Daoy (cell line): Measurements from ENCODE around the gene RRP9. TPM values are rescaled to one million over a fixed set of nuclear protein-coding genes. Genes with fewer than 3 reads are reported as not detected.

Experiments
- DNase-seq: peaks from one replicate; pipeline ENCODE4 v3.0.0-alpha.2; 2015; ENCODE audit warnings: low read depth
- total RNA-seq: library from RNA; depleted of rRNA; stranded (reverse); fragments of >200 nt; shearing (Covaris generic); gene quantifications from 2 replicates; pipeline ENCODE4 v1.2.3, GENCODE V29; 2014

Gene RRP9
- total RNA-seq, 1 experiment from 2014 or later, result 71.7 TPM

DNA sequence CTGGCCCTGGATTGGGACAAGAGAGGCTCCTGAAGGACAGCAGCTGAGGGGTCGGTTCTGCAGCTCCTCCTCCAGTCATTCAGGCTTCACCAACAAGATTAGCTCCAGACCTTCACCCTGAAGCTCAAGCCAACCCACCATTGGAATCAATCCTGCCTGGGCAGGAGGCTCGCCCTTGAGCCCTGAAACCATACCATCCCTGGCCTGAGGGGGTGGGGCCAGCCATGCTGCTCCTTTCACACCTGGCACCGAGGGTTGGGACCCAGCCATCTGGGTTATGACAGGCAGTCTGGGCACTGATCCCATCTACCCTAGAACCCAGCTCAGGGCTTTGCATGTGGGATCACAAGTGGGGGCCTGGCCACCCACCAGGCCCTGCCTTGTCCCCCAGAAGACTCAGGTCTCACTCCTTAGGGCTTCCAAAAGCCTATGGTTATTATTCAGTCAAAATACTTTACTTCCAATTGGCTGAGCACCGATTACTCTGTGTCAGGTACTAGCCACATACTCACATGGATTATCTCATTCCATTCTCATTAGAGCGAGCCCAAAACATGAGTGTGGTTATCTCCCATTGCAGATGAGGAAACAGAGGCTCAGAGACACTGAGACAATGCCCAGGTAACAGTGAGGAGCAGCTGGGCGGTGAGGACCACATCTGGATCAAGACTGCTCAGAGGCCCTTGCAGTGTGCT lies 29.0 kb upstream of the RRP9 start:
- no peak for DNase-seq

DNA sequence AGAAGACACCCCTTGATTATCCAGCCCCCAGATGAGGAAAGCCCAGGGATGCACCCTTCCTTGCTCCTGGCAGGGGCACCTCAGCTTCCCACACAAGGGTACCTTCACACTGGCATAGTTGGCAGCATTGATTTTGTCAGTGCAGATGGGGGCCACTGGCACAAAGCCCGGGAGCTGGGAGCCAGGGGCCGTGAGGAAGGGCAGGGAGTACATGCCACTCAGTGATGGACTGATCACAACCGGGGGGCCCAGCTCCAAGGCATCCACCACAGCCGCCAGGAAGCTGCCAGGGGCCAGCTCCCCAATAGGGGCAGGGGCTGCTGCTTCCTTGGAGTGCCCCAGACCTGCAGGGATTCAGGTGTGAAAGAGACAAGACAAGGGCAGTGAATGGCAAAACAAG lies 28.1 kb upstream of the RRP9 start:
- no peak for DNase-seq

DNA sequence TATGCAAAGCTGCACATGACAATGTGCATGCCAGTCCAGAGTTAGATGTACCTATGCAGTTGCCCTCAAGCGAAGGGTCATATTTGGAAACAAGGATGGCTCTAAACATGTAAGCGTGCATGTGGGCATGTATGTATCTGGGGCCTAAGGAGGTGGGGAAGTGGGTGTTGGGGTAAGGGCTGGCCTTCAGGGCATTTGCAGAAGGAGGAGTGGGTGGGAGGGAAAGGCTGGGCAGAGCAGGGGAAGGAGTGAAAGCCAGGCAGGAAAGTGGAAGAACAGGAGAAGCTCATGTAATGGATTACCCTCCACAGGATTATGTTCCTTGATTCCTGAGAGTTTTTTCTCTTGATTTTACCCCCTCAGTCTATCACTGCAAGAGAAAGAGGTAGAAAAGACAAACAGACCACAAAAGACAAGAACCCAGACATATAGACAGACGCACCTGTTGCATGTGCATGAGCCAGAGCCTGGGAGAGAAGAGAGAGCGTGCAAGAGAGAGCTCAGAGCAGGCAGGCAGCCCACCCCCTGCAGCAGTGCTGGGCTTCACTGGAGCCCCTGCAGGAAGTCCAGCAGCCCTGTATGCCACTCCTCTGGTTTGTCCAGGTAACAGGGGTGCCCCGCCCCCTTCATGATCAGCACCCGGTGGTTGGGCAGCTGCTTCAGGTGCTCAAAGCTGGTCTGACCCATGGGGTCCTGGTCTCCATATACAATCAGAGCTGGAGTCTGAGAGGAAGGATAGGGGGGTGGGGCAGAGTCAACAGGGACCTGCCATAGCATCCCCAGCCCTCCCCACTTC lies 27.4 kb upstream of the RRP9 start:
- no peak for DNase-seq

DNA sequence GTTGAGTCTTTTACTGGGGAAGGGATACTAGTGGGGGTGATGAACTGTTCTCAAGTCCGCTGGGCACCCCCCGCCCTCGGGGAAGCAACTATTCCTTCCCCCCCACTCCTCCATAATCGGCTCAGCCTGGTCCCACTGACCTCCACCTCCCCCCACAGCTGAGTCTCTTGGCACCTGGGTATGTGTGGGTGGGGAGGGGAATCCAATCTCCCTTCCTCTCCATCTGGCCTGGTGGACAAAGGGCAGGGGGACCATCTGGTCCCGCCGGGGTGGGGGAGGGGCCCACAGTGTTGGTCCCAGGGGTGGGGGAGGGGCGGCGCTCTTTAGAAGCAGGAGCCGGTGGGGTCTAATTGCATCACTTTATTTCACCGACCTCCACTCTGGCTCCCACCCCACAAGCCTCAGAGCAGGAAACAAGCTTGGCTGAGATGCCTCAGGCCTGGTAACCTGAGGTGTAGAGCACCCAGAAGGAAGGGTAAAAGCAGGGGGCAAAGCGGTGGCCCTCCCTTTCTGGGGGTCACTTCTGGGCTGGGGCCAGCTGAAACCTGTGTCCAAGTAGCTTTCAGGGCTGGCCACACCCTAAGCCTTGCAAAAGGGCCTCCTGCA lies 26.6 kb upstream of the RRP9 start:
- DNase-seq, result no peak

DNA sequence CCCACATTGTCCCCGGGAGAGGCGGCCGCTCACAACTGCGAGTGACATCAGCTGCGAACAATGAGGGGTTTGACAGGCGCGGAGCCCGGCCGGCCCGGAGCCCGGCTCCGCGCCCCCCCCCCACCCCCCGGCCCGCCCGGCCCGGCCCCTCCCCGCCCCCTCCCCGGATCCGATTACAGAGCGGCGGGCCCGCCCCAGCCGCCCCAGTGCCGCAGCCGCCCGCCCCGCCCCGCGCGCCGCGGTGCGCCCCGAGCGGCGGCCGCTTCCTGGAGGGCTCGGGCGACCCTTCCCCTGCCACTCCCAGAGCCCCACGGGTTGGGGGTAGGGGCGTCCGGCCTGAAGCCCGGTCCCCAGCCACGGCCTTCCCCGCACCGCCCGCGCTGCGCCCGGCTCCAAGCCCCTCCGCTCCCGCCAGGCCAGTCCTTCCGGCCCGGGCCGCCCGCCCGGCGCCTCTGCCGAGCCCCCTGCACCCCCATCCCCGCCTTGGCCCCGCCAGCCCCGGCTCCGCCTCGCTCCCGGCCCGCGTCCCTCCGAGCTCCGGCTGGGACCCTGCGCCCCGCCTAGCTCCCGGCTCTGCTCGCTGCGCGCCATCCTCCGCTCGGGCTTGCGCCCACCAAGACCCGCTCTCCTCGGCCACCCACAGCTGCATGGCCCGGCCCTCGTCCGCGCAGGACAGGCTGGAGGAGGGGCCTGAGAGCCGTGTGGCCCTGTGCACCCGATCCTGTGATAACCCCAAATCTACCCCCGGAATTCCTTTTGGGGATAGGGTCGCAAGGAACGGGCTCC lies 25.9 kb upstream of the RRP9 start, which contains the start of gene PCBP4:
TSS of gene PCBP4 (minus strand) at position 71 of the 786 bp plus-strand sequence. CDS start 6,214 bp downstream, outside the sequence.
- peak; percentile 39 for DNase-seq

DNA sequence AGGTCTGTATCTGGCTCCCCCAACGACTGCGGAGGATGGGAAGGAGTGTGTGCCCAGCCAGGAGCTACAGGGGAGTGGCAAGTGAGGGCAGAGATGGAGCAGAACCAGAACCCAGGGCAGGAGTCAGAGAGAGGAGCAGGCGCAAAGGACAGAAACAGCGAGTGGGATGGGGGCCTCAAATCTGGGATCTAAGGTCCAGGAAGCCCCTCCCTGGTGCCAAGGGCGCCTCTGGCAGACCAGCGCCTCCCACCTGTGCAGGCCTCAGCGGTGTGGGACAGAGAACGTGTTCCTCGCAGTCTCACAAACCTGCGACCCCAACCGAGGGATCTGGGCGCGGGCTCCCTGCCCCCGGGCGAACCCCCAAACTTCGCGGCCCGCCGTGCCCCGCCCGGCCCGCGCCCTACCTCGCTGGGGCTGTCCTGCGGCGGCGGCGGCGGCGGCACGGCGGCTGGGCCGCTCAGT lies 25.2 kb upstream of the RRP9 start:
- DNase-seq, result no peak

DNA sequence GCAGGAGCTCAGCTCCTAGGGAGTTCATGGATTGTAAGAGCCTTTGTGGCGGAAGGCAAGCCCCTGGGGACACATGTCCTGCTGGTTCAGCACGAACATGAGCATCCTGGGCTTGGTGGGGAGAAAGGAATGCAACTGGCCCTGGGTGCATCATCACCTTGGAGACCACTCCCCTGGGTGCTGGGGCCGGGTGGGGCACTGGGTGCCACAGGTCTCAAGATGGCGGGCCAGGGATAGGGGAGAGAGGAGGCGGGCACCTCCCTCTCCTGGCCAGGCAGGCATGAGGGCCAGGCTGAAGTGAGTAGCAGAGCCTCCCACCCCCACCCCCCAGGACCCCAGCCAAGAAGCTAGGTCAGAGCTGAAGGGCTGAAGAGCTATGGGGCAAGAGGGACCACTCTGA lies 24.8 kb upstream of the RRP9 start:
- DNase-seq, result no peak

DNA sequence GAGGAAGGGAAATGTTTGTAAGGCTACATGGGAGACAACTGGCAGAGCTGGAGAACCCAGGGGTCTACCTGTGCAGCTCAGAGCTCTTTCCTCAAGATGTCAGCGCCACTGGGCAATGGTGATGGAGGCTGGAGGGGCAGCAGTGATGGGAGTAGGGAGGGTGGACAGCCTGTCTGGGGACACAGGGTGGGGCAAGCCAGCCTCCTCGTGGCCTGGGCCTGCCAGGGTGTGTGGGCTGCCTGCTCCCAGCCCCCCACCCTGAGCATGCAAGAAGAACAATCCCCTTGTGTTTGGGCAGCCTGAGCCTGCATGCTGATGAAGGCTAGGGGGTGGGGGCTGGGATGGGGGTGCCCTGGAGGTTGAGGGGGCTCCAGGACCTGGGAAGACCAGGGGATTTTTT lies 24.3 kb upstream of the RRP9 start:
- DNase-seq, result no peak

DNA sequence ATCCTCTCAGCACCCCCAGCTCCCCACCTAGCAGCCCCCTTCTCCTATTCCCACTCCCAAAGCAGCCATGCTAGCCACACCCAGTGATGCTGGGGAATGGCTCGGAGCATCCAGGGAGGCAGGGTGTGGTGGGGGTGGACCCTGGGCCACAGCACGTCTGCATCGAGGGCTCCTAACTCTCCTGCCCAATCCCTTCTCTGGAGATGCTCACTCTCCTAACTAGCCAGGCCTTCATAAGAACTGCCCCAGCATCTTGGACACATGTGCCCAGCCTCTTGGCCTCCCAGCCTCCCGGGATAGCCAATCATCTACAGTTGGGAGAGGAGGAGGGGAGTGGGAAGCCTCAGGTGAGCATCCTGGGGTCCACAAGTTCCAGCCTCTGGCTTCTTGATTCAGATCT lies 22.8 kb upstream of the RRP9 start:
- no peak for DNase-seq

DNA sequence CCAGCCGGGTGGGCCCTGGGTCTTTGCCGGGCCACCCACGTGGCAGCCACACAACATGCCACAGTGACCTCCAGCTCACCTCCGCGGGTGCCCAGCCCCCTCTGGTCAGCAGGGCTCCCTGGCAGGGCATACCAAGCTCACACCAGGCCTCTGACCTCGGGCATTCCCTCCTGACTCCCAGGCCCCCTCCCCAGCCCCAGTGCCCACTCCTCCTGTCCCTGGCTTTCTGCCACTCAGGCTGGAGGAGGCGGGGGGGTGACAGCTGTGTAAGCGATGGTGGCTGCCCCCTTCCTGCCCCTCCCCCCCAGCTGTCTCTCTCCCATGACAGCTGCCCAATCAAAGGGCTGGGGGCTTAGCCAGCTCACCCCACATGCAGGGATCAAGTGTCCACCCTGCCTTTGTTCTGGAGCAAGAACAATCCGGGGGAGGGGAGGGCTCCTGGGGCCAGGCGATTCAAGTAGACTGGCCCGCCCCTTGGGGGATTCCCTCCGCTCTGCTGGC lies 22.3 kb upstream of the RRP9 start:
- no peak for DNase-seq

DNA sequence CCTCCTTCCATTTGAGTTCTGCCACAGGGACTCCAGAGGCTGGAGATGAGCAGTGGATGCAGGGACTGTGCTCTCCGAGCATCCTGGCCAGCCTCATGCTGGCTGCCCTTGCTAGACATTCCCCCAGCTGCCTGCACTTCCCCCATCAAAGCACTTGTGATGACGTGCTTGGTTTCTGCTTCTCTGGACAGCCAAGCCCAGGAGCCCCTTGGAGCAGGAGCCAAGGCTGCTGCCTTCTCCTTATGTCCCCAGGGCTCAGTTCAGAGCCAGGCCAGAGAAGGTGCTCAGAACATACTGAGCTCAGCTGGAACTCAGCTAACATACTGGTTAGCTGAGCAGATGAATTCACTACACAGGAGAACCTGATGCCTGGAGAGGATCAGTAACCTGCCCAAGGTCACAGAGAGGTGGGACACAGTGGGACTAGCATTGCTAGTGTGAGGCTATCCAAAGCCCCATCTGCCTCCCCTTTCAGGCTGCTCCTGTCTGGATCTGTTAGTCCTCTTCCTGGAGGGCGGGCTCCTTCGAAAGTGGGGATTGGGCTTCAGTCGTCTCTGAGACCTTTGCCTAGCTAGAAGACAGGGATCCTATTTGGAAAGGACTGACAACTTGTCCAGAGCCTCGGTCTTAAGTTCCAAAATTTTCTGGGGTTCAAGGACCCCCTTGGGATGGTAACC lies 21.3 kb upstream of the RRP9 start:
- no peak for DNase-seq

DNA sequence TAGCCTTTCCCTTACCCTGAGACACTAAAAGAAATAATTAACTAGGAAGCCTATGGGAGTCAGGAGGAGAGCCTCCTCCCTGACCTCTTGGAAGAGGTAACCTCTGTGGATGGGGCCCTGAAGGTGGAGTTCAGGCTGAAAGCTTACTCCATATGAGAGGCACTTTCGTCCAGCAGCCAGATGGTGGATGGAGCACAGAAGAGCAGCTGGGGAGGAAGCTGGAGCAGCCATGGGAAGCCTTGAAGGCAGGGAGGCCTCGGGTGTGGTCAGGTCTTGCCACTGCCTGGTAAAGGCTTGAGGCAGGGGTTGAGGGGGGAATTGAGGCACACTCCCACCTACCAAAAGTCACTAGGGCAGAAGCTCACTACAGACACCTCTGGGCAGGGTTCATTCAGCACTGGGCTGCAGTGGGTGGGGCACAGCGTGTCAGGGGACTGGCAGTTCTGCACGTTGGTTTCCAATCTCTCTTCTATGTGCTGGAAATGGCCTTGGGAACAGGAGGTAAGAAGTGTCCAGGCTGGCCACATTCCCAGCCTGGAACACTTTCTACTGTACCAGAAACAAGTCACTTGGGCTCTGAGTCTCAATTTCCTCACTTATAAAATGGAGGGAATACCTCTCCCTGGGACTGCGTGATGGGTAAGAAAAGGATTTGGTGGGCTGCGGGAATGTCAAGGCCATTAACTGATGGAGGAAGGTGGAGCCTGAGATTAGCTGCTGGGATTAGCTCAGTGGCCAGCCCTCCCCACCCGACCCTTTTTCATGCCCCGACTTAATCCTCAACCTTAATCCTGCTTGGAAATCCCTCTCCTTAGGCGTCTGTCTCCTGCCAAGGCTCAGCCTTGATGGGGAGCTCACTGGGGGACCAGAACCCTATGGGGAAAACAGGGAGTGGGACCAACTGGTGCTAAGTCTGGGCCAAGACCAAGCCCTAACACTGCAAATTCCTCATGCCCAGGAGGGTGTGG lies 20.2 kb upstream of the RRP9 start:
- DNase-seq, result no peak

DNA sequence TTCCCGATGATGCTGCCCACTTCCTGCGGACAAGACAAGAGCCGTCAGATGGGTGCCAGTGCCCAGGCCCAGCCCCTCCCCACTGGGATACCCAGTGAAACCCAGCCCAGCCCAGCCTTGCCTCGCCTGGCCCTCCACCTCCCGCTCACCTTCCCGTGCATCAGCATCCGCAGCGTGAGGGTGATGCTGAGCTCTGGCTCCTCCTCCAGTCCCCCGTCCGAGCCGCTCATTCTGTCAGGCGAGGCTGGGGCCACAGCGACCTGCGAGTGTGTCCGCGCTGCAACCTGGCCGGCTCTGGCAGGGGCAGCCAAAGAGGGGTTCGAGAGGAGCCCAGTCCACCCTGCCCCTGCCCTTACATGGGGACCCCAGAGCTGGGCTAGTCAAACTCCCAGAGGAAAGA lies 19.3 kb upstream of the RRP9 start:
- no peak for DNase-seq

DNA sequence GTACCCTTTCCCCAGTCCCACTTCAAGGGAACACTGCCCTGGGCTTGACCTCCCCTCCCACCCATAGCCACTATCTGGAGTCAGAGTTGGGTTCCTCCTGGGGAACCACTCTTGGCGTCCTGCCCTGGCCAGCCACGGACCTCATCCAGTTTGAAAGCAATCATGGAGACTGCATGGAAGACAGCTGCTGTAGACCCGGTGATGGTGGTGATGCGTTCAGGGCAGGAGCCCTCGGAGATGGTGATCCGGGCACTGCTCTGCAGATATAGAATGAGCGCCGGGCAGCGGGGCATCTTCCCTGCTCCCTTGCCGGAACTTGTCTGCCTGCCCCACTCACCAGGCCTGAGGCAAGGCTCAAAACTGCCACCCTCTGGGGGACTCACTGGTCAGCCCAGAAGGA lies 18.7 kb upstream of the RRP9 start:
- DNase-seq, result no peak

DNA sequence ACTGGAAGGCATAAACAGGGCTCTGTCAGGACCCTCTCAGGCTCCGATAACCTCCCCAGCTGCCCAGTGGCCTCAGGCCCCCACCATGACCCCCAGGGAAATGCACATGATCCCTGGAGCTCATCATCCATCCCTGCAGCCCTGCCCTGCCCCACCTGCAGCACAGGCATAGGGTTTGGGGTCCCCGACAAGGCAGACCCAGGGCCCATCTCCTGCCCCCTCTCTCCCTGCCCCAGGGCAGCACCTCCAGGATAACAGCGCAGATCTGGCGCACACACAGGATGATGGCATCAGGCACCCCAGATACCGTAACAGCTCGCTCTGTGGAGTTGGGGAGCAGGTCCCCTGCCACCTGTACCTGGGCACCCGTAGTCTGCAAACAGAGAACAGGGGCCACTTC lies 17.9 kb upstream of the RRP9 start:
- no peak for DNase-seq

DNA sequence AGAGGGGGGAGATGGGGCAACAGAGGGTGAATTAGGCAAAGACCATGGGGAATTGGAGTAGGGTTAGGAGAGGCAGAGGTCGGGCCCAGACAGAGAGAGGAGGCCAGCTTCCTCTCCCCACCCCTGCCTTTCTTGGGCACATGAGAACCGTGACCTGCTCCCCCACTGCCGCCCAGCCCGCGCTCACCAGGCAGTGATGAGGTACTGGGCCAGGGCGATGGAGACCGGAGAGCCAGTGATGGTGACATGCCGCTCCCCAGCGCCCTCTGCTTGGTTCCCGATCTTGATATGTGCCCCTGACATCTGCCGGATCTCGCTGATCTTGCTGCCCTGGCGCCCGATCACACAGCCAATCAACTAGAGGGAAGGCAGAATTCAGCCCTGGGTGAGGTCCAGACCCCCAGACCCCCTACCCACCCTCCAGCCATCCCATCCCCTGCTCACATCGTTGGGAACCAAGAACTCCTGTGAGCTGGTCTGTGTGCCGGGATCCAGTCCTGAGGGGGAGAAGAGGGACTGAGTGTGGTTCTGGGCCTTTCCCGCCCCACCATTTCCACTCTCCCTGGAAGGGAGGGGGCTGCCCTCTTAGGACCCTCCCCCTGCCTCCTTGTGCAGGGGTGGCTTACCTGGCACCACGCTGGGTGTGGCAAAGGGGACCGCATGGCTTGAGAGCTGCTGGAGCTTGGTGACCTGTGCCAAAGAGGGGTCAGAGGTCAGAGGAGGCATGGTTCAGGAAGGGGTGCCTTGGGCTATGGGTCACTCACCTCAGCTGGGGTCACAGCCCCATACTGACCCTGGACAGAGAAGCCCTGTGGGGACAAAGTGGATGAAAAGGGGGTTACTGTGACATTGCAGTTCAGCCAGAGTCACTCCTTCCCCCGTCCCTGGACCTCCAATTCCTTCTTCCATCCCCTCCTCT lies 17.2 kb upstream of the RRP9 start:
- no peak for DNase-seq

DNA sequence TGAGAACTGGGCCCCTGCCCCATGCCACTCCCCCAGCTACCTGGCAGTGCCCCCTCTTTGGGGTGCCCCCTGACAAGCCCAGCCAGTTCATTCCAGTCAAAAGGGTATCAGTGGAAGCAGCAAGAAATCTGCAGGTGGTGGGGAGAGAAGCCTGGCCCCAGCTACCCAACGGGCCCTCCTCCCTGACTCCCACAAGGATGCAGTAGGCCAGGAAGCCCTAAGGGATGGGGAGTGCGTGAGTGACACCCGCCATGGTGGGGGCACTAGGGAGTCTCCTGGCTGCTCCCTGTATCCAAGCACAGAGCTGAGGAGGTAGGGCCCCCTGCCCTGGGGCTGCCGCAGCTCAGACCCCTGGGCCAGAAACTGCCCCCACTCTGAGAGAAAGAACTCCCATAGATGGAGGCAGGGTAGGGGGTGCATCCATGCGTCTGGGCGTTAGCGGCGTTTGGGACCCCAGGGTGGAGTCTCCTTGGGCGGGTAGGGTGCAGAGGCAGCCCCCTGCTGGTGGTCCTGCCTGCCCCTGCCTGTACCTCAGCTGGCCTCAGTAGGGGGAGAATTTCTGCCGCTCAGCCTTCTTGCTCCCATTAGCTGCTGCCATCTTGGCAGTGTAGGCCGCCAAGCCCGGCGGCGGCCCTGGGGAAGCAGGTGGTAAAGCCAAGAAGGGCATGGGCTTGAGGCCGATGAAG lies 16.0 kb upstream of the RRP9 start:
- no peak for DNase-seq
